T-helper 2 cell (primary cell): Measurements from ENCODE around the gene MPRIP.

Source experiments
- DNase-seq, 5 experiments: peaks; one replicate each; pipeline versions ENCODE4 v3.0.0 to v3.0.0-alpha.2; 2012 to 2022

Gene MPRIP

GRCh38 chr17:17168401-17168800, 126.1 kb downstream of the MPRIP start:
- DNase-seq = no peak

DNA sequence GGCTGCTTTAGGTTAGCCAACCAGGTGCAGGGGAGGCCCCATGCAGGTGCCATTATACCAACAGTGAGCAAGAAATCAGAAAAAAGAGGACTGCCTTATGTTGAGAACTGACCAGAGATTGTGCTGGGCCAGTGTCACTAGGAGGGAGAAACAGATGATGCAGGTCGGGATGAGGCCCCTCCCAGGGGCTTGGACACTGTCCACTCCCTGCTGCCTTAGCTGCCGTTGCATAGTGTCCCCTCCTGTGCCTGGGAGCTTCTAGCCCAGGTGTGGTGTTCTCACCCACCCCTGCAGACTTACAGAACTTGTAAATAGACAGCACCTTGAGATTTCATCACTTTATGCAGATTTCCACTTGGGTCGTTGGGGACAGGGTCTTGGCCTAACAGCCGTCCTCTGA, 127.1 kb downstream of the MPRIP start:
- DNase-seq = no peak

DNA sequence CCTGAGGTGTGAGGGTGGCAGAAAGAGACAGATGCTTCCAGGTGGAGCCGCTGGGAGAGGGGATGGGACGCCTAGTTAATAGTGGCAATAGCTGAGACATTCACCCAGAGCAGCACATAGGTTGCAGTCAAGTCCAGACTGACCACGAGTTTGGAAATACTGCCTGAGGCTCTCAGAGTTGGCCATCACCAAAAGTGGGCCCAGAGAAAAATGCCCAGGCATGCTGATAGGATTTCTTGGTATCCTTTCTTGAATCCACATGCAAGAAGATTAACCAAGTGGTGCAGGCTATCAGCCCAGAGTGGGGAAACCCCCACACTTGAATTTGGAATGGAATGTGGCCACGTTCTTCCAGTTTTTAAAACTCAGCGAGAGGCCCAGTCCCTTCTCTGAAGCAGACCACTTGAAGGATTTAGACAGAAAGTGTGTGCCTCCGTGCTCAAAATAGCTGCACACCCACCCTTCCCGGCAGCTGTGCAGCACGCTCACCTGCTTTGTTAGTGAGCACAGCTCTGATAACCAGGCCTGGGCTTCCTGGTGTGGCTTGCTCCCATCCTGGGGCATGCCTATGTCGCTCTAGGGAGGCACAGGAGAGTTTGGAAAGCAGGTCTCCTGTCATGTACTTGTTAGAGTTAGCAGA, 128.2 kb downstream of the MPRIP start:
- DNase-seq = no peak

DNA sequence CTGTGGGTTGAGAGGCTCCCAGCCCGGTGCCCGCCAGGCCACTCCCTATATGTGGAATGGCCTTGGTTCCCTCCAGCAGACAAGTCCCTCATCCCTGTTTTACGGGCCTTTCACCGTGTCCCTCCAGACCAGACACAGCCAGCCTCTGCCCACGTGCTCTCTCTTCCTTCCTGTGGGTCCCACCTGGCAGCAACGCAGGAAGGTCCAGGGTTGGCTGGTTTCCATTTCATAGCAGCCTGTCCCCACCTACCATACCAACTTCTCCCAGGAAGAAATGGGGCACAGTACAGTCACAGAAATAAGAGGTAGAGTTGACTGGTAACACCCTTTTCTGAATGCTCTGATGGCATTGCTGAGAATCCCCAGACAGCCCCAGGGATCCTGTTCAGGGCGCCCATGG, 128.9 kb downstream of the MPRIP start:
- DNase-seq = no peak

GRCh38 chr17:17172001-17172939, 130.0 kb downstream of the MPRIP start:
- no peak for DNase-seq

DNA sequence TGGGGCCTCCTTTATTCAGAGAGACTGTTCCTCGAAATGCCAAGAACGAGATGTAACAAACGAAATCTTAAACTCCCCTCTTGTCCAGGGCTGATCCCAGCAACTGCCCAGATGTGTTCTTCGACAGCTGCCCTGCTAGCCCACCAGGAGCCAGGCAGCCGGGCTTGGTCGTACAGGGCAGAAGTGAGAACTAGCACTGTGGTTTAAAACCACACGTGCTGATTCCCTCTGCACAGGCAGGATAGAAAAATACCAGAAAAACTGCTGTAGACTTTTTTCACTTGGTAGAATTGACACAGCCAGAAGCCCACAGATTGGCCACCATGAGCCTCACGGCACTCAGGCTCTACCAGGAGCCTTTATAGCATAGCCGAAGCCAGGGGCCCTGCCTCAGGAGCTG, 130.7 kb downstream of the MPRIP start:
- peak in 1 of 5 experiments; percentile 53 for DNase-seq

DNA sequence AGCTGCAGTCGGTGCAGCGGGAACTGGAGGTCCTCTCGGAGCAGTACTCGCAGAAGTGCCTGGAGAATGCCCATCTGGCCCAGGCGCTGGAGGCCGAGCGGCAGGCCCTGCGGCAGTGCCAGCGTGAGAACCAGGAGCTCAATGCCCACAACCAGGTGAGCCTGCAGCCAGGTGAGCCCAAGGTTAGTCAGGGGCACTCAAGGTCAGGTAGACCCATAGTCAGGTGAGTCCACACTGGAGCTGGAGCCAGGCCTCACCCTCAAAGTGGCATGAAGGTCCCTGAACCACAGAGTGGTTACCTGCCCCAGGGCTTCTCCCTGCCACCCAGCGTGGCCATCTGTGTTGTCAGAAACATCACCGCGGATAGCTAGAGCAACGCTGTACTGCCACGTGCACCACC, 131.7 kb downstream of the MPRIP start:
- DNase-seq = no peak

DNA sequence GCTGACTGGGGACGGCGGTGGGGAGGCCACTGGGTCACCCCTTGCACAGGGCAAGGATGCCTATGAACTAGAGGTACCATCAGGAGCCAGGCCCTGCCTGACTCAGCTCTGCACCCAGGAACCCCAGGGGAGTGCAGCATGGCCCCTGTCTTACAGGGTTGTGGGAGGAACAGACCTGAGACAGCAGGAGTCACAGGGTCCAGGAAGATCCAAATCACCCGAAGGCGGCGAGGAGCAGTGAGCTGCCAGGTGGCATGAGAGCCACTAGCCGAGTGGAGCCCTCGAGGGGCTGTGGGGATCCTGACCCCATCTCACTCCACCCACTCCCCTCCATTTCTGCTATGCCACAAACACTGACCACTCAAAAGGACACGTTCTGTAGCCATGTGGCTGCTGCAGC, 133.1 kb downstream of the MPRIP start:
- no peak for DNase-seq

- DNase-seq = peak in 1 of 5 experiments; percentile 61
Measured at GRCh38 chr17:17175917-17176316, 133.7 kb downstream of the MPRIP start.

- peak in 1 of 5 experiments; percentile 76 for DNase-seq
Measured at GRCh38 chr17:17176341-17176740, 134.1 kb downstream of the MPRIP start.

DNA sequence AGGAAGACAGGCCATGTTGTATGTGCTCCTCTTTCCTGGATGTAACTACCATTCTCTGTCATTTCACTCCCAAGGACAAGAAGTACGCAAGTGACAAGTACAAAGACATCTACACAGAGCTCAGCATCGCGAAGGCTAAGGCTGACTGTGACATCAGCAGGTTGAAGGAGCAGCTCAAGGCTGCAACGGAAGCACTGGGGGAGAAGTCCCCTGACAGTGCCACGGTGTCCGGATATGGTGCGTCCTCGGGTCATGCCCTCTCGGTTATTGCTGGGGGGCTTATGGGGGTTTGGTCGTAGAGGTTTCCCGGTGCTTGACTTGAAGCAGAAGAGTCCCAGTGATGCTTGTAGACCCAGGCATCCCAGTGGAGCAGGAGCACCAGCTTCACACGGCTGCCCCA, 134.9 kb downstream of the MPRIP start:
- DNase-seq = peak in 1 of 5 experiments; percentile 76

- DNase-seq = peak in 2 of 5 experiments; percentile 24 to 92
Measured at GRCh38 chr17:17179371-17179827, 137.1 kb downstream of the MPRIP start.

GRCh38 chr17:17180141-17180603, 137.9 kb downstream of the MPRIP start:
- peak in 1 of 5 experiments; percentile 78 for DNase-seq

GRCh38 chr17:17180741-17181525, 138.7 kb downstream of the MPRIP start:
- DNase-seq = peak in 1 of 5 experiments; percentile 39

DNA sequence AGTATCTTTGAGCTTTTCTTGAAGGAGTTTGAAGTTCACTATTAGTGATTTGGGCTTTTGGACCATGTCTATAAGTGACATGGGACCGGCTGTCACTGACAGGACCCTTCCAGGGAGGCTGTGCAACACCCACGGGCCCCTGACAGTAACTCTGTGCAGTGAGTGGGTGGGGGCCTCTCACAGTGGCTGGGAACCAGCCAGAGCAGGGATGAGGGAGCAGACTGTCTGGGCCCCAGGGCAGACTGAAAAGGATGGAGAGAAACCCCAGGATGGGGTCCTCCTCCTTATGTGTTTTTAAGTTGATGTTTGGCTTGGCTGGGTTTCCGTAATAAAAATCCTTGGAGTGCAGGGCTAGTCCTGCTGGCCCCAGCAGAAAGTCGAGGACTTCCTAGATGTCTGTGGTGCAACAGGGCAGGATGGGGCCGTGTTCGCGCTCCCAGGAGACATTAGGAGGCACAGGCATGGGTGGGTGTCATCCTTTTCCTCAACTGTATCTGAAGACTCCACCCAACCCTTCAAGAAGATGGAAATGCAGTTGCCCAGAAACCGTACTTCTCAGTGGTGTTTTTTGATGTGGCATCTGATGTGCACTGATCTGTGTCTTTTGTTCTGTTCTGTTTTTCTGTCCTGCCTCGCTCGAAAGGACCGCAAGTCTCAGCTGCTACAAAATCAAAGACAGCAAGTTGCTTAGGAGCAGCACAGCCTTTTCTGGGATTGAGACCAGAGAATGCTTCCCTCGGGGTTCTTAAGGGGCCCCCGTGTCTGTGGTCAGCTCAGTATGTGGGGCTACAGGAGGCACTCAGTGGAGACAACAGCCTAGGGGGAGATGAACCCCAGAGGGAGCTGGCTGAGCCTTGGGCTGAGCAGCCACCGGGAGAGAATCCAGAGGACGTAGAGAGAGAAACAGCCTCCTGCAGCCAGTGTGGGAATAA, 139.7 kb downstream of the MPRIP start:
- DNase-seq = peak in 2 of 5 experiments; percentile 31 to 82

- DNase-seq = no peak
Measured at GRCh38 chr17:17182598-17183136, 140.4 kb downstream of the MPRIP start.

DNA sequence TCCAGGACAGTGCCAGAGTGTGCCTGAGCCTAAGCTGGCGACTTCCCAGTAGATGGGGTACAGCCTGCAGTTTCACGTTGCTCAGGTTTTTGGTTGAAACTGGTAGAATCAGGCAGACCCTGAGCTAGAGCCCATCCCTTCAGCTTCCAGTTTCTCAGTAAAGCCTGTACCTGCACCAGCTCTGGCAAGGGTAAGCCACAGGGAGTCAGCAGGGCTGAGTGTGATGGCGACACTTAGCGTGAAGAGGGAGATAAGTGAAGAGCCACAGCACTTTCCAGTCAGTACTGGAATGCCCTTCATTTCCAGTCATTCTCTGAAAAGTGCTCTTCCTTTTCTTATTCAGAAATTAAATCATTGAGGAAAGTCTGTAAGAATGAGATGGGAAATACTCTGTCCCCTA, 141.5 kb downstream of the MPRIP start:
- DNase-seq = peak in 1 of 5 experiments; percentile 46

DNA sequence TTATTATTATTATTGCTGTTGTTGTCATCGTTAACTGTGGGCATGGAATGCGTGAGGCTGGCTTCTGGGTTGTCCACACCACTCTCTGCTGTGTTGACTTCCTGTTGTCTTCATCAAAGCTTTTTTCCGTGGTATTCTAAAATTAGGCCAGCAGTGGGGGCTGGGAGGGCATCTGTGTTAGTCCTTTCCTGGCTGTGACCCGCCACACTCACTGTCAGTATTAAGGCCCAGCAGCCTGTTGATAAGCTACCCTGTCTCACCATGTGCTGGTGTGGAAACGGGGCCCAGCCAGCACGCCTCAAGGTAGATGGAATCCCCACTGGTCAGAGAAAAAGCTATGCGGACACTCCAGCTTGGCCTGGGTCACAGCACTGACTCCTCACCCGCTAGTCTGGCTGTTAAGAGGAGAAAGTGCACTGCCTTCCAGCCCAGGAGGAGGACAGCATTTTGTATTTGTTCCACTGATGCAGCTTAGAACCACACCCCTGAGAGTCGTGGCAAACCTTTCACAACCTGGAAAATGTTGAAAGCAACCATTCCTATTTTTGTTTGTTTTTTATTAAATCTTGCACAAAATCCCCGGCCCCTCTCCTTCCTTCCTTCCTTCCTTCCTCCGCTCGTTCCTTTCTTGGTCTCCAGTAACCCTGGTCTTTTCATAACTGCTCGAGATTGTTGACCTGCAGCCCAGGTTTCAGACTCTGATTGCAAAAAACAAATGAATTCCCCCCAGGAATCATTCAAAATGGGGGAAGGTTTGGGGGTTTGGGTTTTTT, 142.9 kb downstream of the MPRIP start:
- peak in 1 of 5 experiments; percentile 67 for DNase-seq

GRCh38 chr17:17186051-17186450, 143.8 kb downstream of the MPRIP start:
- peak in 2 of 5 experiments; percentile 45 to 80 for DNase-seq
